GM12878 (cell line): ENCODE measurements around the gene NMUR1. TPM values are rescaled to one million over a fixed set of nuclear protein-coding genes. Genes with fewer than 3 reads are reported as not detected.

Source experiments
- ATAC-seq: fragments of 200-7000 bp; cut with Tn5 transposase; 3 replicates; pipeline ENCODE4 v1.9.1; 2020; ENCODE audit warnings: mild to moderate bottlenecking, moderate library complexity
- BruUV-seq: library from RNA; stranded (reverse); fragments of 400-500 nt; replicated peaks from 2 replicates; lab custom pipeline; 2021; lab: Mats Ljungman, UMichigan
- CTCF ChIA-PET: fragments of 300-600 bp; sonication (Branson Sonifier 250); formaldehyde crosslinking; extraction: SDS; loops from one replicate; lab custom pipeline; 2021; ENCODE audit warnings: inconsistent platforms; lab: Yijun Ruan, JAX
- POLR2A ChIA-PET: fragments of 350-600 bp; formaldehyde crosslinking; extraction: SDS; loops from one replicate; lab custom pipeline; 2021; ENCODE audit warnings: inconsistent platforms; lab: Charles Lee
- RAD21 ChIA-PET: fragments of 300-600 bp; sonication (Branson Sonifier 250); formaldehyde crosslinking; loops from one replicate; lab custom pipeline; 2023; ENCODE audit warnings: antibody characterized with exemption; ENCODE audit not compliant: unreplicated experiment; lab: Charles Lee
- SMC1A ChIA-PET: fragments of 300-600 bp; sonication (Branson Sonifier 250); formaldehyde crosslinking; loops from one replicate; lab custom pipeline; 2023; ENCODE audit not compliant: unreplicated experiment, uncharacterized antibody; lab: Charles Lee
- DNase-seq: peaks from one replicate; pipeline ENCODE4 v3.0.0-alpha.2; 2011; ENCODE audit warnings: low read depth, low spot score
- FAIRE-seq: peaks from 3 replicates; lab custom pipeline; 2011; peaks lifted over from hg19 to GRCh38; lab: Jason Lieb, UNC
- H2AFZ ChIP-seq: 2 replicates; pipeline ENCODE4 v1.6.0; 2011; ENCODE audit warnings: low read depth, low read length, control low read depth; ENCODE audit not compliant: control insufficient read depth
- H3K27ac ChIP-seq: 2 replicates; pipeline ENCODE4 v1.5.1; 2011; ENCODE audit warnings: control low read depth; ENCODE audit not compliant: control insufficient read depth, insufficient read depth
- H3K27me3 ChIP-seq, 2 experiments: replicated peaks in 1 of 2; 2 replicates each; pipeline versions ENCODE4 v1.6.0 to v1.6.1; 2011; ENCODE audit warnings: low read length in 1 of 2; ENCODE audit not compliant: control insufficient read depth in 2 of 2, insufficient read depth in 2 of 2
- H3K36me3 ChIP-seq, 2 experiments: 2 replicates each; pipeline ENCODE4 v1.5.1; 2011; ENCODE audit warnings: low read length in 1 of 2; ENCODE audit not compliant: control insufficient read depth in 2 of 2, insufficient read depth in 2 of 2
- H3K4me1 ChIP-seq: 2 replicates; pipeline ENCODE4 v1.6.1; 2011; ENCODE audit warnings: mild to moderate bottlenecking, low read length, moderate library complexity, mixed read lengths; ENCODE audit not compliant: control insufficient read depth, insufficient read depth
- H3K4me2 ChIP-seq: 2 replicates; pipeline ENCODE4 v1.6.0; 2011; ENCODE audit warnings: control low read depth; ENCODE audit not compliant: control insufficient read depth, insufficient read depth
- H3K4me3 ChIP-seq: fragments of 200-600 bp; sonication (generic); 2 replicates; pipeline ENCODE4 v1.5.1; 2016
- H3K79me2 ChIP-seq: 2 replicates; pipeline ENCODE4 v1.6.0; 2011; ENCODE audit warnings: low read length; ENCODE audit not compliant: control insufficient read depth, insufficient read depth
- H3K9ac ChIP-seq: 2 replicates; pipeline ENCODE4 v1.8.0; 2011; ENCODE audit warnings: low read length, control low read depth, mixed read lengths; ENCODE audit not compliant: control insufficient read depth, insufficient read depth
- H3K9me3 ChIP-seq: replicated peaks from 3 replicates; pipeline ENCODE4 v1.5.1; 2011; ENCODE audit warnings: mild to moderate bottlenecking, low read length; ENCODE audit not compliant: control insufficient read depth, insufficient read depth
- H4K20me1 ChIP-seq: 2 replicates; pipeline ENCODE4 v1.6.0; 2011; ENCODE audit not compliant: control insufficient read depth, insufficient read depth
- BCL3 ChIP-seq: IDR thresholded peaks from 2 replicates; pipeline ENCODE4 v1.6.1; 2011; ENCODE audit warnings: borderline replicate concordance, low read depth, mild to moderate bottlenecking, moderate library complexity, low read length; ENCODE audit not compliant: insufficient read depth, poor library complexity, severe bottlenecking
- EZH2 ChIP-seq: IDR thresholded peaks from 2 replicates; pipeline ENCODE4 v1.6.1; 2012; ENCODE audit warnings: low read depth, mild to moderate bottlenecking, control low read depth, inconsistent platforms, low read length, borderline replicate concordance; ENCODE audit not compliant: control insufficient read depth
- FOXK2 ChIP-seq: fragments of 450-650 bp; IDR thresholded peaks from 2 replicates; pipeline ENCODE4 v1.6.1; 2017; ENCODE audit warnings: mild to moderate bottlenecking, moderate library complexity
- IKZF1 ChIP-seq: fragments of 450-650 bp; conservative IDR thresholded peaks from 2 replicates; pipeline ENCODE4 v1.6.1; 2017; ENCODE audit warnings: antibody characterized with exemption, mild to moderate bottlenecking
- LARP7 ChIP-seq: fragments of 450-650 bp; IDR thresholded peaks from 2 replicates; pipeline ENCODE4 v1.6.1; 2017; ENCODE audit warnings: mild to moderate bottlenecking
- MLLT1 ChIP-seq: fragments of 450-650 bp; IDR thresholded peaks from 2 replicates; pipeline ENCODE4 v1.6.1; 2016; ENCODE audit warnings: mild to moderate bottlenecking
- MTA3 ChIP-seq: IDR thresholded peaks from 2 replicates; pipeline ENCODE4 v1.6.1; 2012; ENCODE audit warnings: low read length, inconsistent platforms, borderline replicate concordance
- NFIC ChIP-seq: IDR thresholded peaks from 2 replicates; pipeline ENCODE4 v1.6.1; 2012; ENCODE audit warnings: low read depth, mild to moderate bottlenecking, inconsistent platforms, low read length, moderate library complexity
- NKRF ChIP-seq: fragments of 450-650 bp; conservative IDR thresholded peaks from 2 replicates; pipeline ENCODE4 v1.6.1; 2017; ENCODE audit warnings: mild to moderate bottlenecking, moderate library complexity
- POLR2AphosphoS5 ChIP-seq: IDR thresholded peaks from 2 replicates; pipeline ENCODE4 v1.6.1; 2011; ENCODE audit warnings: mild to moderate bottlenecking, low read length, inconsistent platforms
- TARDBP ChIP-seq: IDR thresholded peaks from 2 replicates; pipeline ENCODE4 v1.6.1; 2016; ENCODE audit warnings: borderline replicate concordance
- YBX1 ChIP-seq: fragments of 450-650 bp; IDR thresholded peaks from 2 replicates; pipeline ENCODE4 v1.6.1; 2016; ENCODE audit warnings: antibody characterized with exemption
- ZSCAN29 ChIP-seq: fragments of 450-650 bp; IDR thresholded peaks from 2 replicates; pipeline ENCODE4 v1.6.1; 2017; ENCODE audit warnings: mild to moderate bottlenecking, moderate library complexity
- WGBS: methylation state at CpG from one replicate; pipeline ENCODE4 v1.1.6; 2016; ENCODE audit warnings: low lambda C conversion rate; ENCODE audit not compliant: insufficient replicate concordance, insufficient coverage; ENCODE audit errors: missing lambda C conversion rate; 5-methylcytosine and 5-hydroxymethylcytosine counted together
- in situ Hi-C: fragments of 300-500 bp; cut with MboI; formaldehyde crosslinking; loops from 9 replicates; pipeline ENCODE4 v1.14.3; 2018; ENCODE audit warnings: mixed read lengths
- intact Hi-C: fragments of 100-400 bp; cut with micrococcal nuclease; formaldehyde crosslinking; loops from one replicate; pipeline ENCODE4 v1.14.2; 2022; ENCODE audit not compliant: unreplicated experiment
- polyA plus RNA-seq, 11 experiments: library from polyadenylated mRNA; depleted of rRNA in 4 of 11; unstranded in 6 of 11; stranded (reverse) in 5 of 11; fragments of >200 nt; fragmentation: Nextera tagmentation in 4 of 11; fragmentation: Illumina TruSeq in 1 of 11; extraction: Ambion mirVana in 4 of 11; extraction: Trizol in 1 of 11; gene quantifications; 1 replicate in 1 of 11; 2 replicates in 10 of 11; pipeline versions ENCODE4 v1.2.1 to v1.2.3, GENCODE V29; 2011 to 2016; ENCODE audit warnings: inconsistent platforms in 2 of 11, missing spikeins in 2 of 11, low read depth in 1 of 11
- total RNA-seq, 4 experiments: library from RNA; depleted of rRNA in 3 of 4; stranded (reverse); fragments of >200 nt in 3 of 4; fragmentation: Illumina TruSeq in 1 of 4; extraction: Trizol in 1 of 4; gene quantifications; 2 replicates each; pipeline versions ENCODE4 v1.2.1 to v1.2.3, GENCODE V29; 2013 to 2021

The NMUR1 gene
- total and polyA plus RNA-seq, 10 of the 15 experiments (the other 5 are each of a cell fraction or from before 2014, with no cell fraction given) = under 0.01 to 0.08 (median 0.02) TPM; not detected in 5

DNA sequence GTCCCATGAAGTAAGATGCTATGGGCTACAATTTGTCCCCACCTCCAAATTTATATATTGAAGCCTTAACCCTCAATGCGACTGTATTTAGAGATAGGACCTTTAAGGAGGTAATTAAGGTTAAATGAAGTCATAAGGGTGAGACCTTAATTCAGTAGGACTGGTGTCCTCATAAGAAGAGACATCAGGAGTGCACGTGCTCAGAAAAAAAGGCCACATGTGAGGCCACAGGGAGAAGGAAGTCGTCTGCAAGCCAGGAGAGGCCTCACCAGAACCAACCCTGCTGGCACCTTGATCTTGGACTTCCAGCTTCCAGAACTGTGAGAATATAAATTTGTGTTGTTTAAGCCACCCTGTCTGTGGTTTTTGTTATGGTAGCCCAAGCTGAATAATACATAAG is 36.9 kb upstream of the NMUR1 start:
- in situ Hi-C loops = no loop called here
- ChIA-PET CTCF (interaction anchor here (0.6 to 9.5 kb wide), 4 partner anchors 22 to 200 kb away, joined by 3 to 218 read pairs (median 4); no protein-coding TSS in a partner anchor), POLR2A (no interaction called here), RAD21 (interaction anchor here (0.6 to 10.1 kb wide), 3 partner anchors 8 to 33 kb away, joined by 3 to 118 read pairs (median 5); no protein-coding TSS in a partner anchor), SMC1A (interaction anchor here (0.7 to 7.9 kb wide), 2 partner anchors 16 to 32 kb away, joined by 3 to 112 read pairs; no protein-coding TSS in a partner anchor)
- no peaks in the 10 kb centered on the region for H3K79me2 ChIP-seq
- H3K4me2 ChIP-seq = no peak overlapping the region
- H2AFZ ChIP-seq = no peak overlapping the region
- no peak overlapping the region for H3K9ac ChIP-seq
- TF ChIP-seq MTA3 (no peak), LARP7 (no peak), POLR2AphosphoS5 (no peak), NFIC (no peak), ZSCAN29 (no peak), MLLT1 (no peak), BCL3 (no peak), TARDBP (no peak), FOXK2 (no peak), NKRF (no peak), IKZF1 (no peak), YBX1 (no peak), EZH2 (no peak)
- H3K9me3 ChIP-seq = no peaks in the 10 kb centered on the region
- H3K27ac ChIP-seq = no peak overlapping the region
- H3K4me1 ChIP-seq = no peaks in the 10 kb centered on the region; the same call in 1 of the 2 replicates
- WGBS = 43% methylated on average over 3 of the region's 3 CpGs
- no peaks in the 10 kb centered on the region for H3K36me3 ChIP-seq
- no TSS peak for BruUV-seq
- H3K27me3 ChIP-seq = no peaks in the 10 kb centered on the region
- intact Hi-C loops = no loop called here
- DNase-seq = no peak
- no peaks in the 10 kb centered on the region for H4K20me1 ChIP-seq
- no peak overlapping the region for H3K4me3 ChIP-seq
- no peak for FAIRE-seq
- ATAC-seq = no peak
